IMR-90 (cell line): ENCODE measurements around the gene ASXL1. TPM values are rescaled to one million over a fixed set of nuclear protein-coding genes. Genes with fewer than 3 reads are reported as not detected.

Experiments used
- ATAC-seq: fragments of 200-7000 bp; cut with Tn5 transposase; 2 replicates; pipeline ENCODE4 v1.9.1; 2020; ENCODE audit warnings: low read depth, mild to moderate bottlenecking, moderate library complexity
- BruUV-seq: library from RNA; stranded (reverse); fragments of 400-500 nt; replicated peaks from 2 replicates; lab custom pipeline; 2021; lab: Mats Ljungman, UMichigan
- CTCF ChIA-PET: fragments of 300-600 bp; formaldehyde crosslinking; extraction: SDS; loops from one replicate; lab custom pipeline; 2021; ENCODE audit warnings: antibody characterized with exemption; lab: Yijun Ruan, JAX
- POLR2A ChIA-PET: fragments of 300-600 bp; sonication (Branson Sonifier 250); formaldehyde crosslinking; loops from one replicate; lab custom pipeline; 2022; ENCODE audit warnings: antibody characterized with exemption; ENCODE audit not compliant: unreplicated experiment; lab: Charles Lee
- DNase-seq: peaks from one replicate; pipeline ENCODE4 v3.0.0; 2013
- H2AFZ ChIP-seq: replicated peaks from 2 replicates; pipeline ENCODE3; 2013; ENCODE audit warnings: low read length, mild to moderate bottlenecking; ENCODE audit not compliant: poor library complexity
- H2AK5ac ChIP-seq: 2 replicates; pipeline ENCODE4 v1.6.1; 2013; ENCODE audit warnings: low read depth, low read length, inconsistent platforms
- H2AK9ac ChIP-seq: replicated peaks from 2 replicates; pipeline ENCODE3; 2013; ENCODE audit warnings: mild to moderate bottlenecking, low read depth, low read length, moderate library complexity; ENCODE audit not compliant: poor library complexity
- H2BK120ac ChIP-seq: 2 replicates; pipeline ENCODE4 v1.6.1; 2013; ENCODE audit warnings: low read depth, low read length, inconsistent platforms
- H2BK15ac ChIP-seq: 3 replicates; pipeline ENCODE4 v1.6.1; 2013; ENCODE audit warnings: low read depth, low read length, inconsistent platforms
- H2BK20ac ChIP-seq: 2 replicates; pipeline ENCODE4 v1.6.1; 2013; ENCODE audit warnings: low read depth, mild to moderate bottlenecking, inconsistent platforms, low read length, moderate library complexity
- H2BK5ac ChIP-seq: 2 replicates; pipeline ENCODE4 v1.6.1; 2013; ENCODE audit warnings: mild to moderate bottlenecking, low read depth, low read length, inconsistent platforms; ENCODE audit not compliant: poor library complexity, severe bottlenecking
- H3K14ac ChIP-seq: replicated peaks from 2 replicates; pipeline ENCODE4 v1.6.1; 2013; ENCODE audit warnings: low read depth, low read length, inconsistent platforms
- H3K18ac ChIP-seq: 2 replicates; pipeline ENCODE4 v1.6.1; 2013; ENCODE audit warnings: low read depth, low read length, control low read depth
- H3K23ac ChIP-seq: 2 replicates; pipeline ENCODE4 v1.6.1; 2013; ENCODE audit warnings: low read depth, low read length, inconsistent platforms
- H3K27ac ChIP-seq: 2 replicates; pipeline ENCODE4 v1.5.1; 2013; ENCODE audit warnings: mild to moderate bottlenecking, control low read depth, low read length; ENCODE audit not compliant: insufficient read depth
- H3K27me3 ChIP-seq: 2 replicates; pipeline ENCODE4 v1.6.1; 2013; ENCODE audit warnings: low read length; ENCODE audit not compliant: control insufficient read depth, insufficient read depth
- H3K36me3 ChIP-seq: 2 replicates; pipeline ENCODE4 v1.6.1; 2013; ENCODE audit warnings: low read length, mixed read lengths; ENCODE audit not compliant: control insufficient read depth, insufficient read depth
- H3K4ac ChIP-seq: 2 replicates; pipeline ENCODE4 v1.6.1; 2013; ENCODE audit warnings: low read depth, low read length, inconsistent platforms
- H3K4me1 ChIP-seq: 2 replicates; pipeline ENCODE4 v1.6.1; 2013; ENCODE audit warnings: low read length, mixed read lengths; ENCODE audit not compliant: control insufficient read depth, insufficient read depth
- H3K4me2 ChIP-seq: 2 replicates; pipeline ENCODE4 v1.6.1; 2013; ENCODE audit warnings: low read depth, mild to moderate bottlenecking, control low read depth, low read length, moderate library complexity
- H3K4me3 ChIP-seq: 2 replicates; pipeline ENCODE4 v1.5.1; 2013; ENCODE audit warnings: low read depth, mild to moderate bottlenecking, control low read depth, low read length, moderate library complexity; ENCODE audit not compliant: insufficient read depth
- H3K56ac ChIP-seq: 2 replicates; pipeline ENCODE4 v1.6.1; 2013; ENCODE audit warnings: low read length, inconsistent platforms; ENCODE audit not compliant: insufficient read depth; ENCODE audit errors: extremely low read depth
- H3K79me1 ChIP-seq, 2 experiments: 2 replicates each; pipeline ENCODE4 v1.6.1; 2013; ENCODE audit warnings: low read length in 2 of 2, inconsistent platforms in 1 of 2, low read depth in 1 of 2
- H3K9ac ChIP-seq: 2 replicates; pipeline ENCODE4 v1.6.1; 2013; ENCODE audit warnings: low read depth, low read length, control low read depth
- H3K9me1 ChIP-seq: 2 replicates; pipeline ENCODE4 v1.6.1; 2013; ENCODE audit warnings: low read length, inconsistent platforms; ENCODE audit not compliant: insufficient read depth
- H3K9me3 ChIP-seq: 2 replicates; pipeline ENCODE4 v1.6.1; 2013; ENCODE audit warnings: low read length; ENCODE audit not compliant: control insufficient read depth, insufficient read depth
- H4K20me1 ChIP-seq: 2 replicates; pipeline ENCODE4 v1.6.1; 2013; ENCODE audit warnings: low read length, inconsistent platforms; ENCODE audit not compliant: insufficient read depth
- H4K5ac ChIP-seq: 2 replicates; pipeline ENCODE4 v1.6.1; 2013; ENCODE audit warnings: mild to moderate bottlenecking, low read depth, low read length, control low read depth
- H4K8ac ChIP-seq, 2 experiments: 2 replicates each; pipeline ENCODE4 v1.6.1; 2013; ENCODE audit warnings: low read depth in 2 of 2, low read length in 2 of 2, control low read depth in 1 of 2, inconsistent platforms in 1 of 2
- H4K91ac ChIP-seq: 2 replicates; pipeline ENCODE4 v1.6.1; 2013; ENCODE audit warnings: low read depth, low read length, inconsistent platforms; ENCODE audit not compliant: insufficient read depth
- BHLHE40 ChIP-seq: fragments of 150-350 bp; IDR thresholded peaks from 2 replicates; pipeline ENCODE4 v1.6.1; 2016; ENCODE audit warnings: mild to moderate bottlenecking, low read depth, low read length
- CHD1 ChIP-seq: IDR thresholded peaks from 2 replicates; pipeline ENCODE4 v1.6.1; 2012; ENCODE audit warnings: low read depth, low read length, improper control_type of control experiment
- CTCF ChIP-seq: conservative IDR thresholded peaks from 2 replicates; pipeline ENCODE4 v1.5.1; 2012; ENCODE audit warnings: mild to moderate bottlenecking, low read depth, low read length, improper control_type of control experiment
- MAZ ChIP-seq: IDR thresholded peaks from 2 replicates; pipeline ENCODE4 v1.6.1; 2012; ENCODE audit warnings: low read depth, mild to moderate bottlenecking, low read length, improper control_type of control experiment, moderate library complexity, borderline replicate concordance
- MXI1 ChIP-seq: IDR thresholded peaks from 2 replicates; pipeline ENCODE4 v1.6.1; 2012; ENCODE audit warnings: low read depth, mild to moderate bottlenecking, low read length, moderate library complexity, borderline replicate concordance
- POLR2A ChIP-seq: IDR thresholded peaks from 2 replicates; pipeline ENCODE4 v1.6.1; 2012; ENCODE audit warnings: mild to moderate bottlenecking, low read depth, low read length
- RFX5 ChIP-seq: IDR thresholded peaks from 2 replicates; pipeline ENCODE4 v1.8.0; 2012; ENCODE audit warnings: low read depth, mild to moderate bottlenecking, low read length, moderate library complexity
- USF2 ChIP-seq: fragments of 150-350 bp; IDR thresholded peaks from 2 replicates; pipeline ENCODE4 v1.6.1; 2017; ENCODE audit warnings: mild to moderate bottlenecking, antibody characterized with exemption, low read length, low read depth
- WGBS, 2 experiments: methylation state at CpG; one replicate each; pipeline versions ENCODE4 v1.1.5 to v1.1.7; 2013; ENCODE audit warnings: missing lambda C conversion rate in 2 of 2; ENCODE audit not compliant: insufficient read length in 1 of 2; ENCODE audit errors: extremely low coverage in 2 of 2; 5-methylcytosine and 5-hydroxymethylcytosine counted together
- dilution Hi-C: fragments of 300-500 bp; cut with HindIII; formaldehyde crosslinking; loops from one replicate; pipeline ENCODE4 v1.14.3; 2018; ENCODE audit warnings: low sequenced_read_pairs; ENCODE audit not compliant: unreplicated experiment
- in situ Hi-C: fragments of 300-500 bp; cut with MboI; formaldehyde crosslinking; loops from 3 replicates; pipeline ENCODE4 v1.14.3; 2019; ENCODE audit warnings: low sequenced_read_pairs, inconsistent platforms, mixed read lengths
- intact Hi-C: fragments of 100-400 bp; cut with micrococcal nuclease; formaldehyde crosslinking; loops from 2 replicates; pipeline ENCODE4 v1.10.0; 2022
- polyA plus RNA-seq, 3 experiments: library from polyadenylated mRNA; depleted of rRNA; stranded (reverse); fragments of >200 nt; gene quantifications; 2 replicates each; pipeline ENCODE4 v1.2.3, GENCODE V29; 2012; ENCODE audit warnings: low replicate concordance in 1 of 3
- total RNA-seq: library from RNA; depleted of rRNA; stranded (reverse); fragments of >200 nt; gene quantifications from 2 replicates; pipeline ENCODE4 v1.2.3, GENCODE V29; 2012
- TF ChIP-seq, protein P1 (sequence below): fragments of 150-350 bp; IDR thresholded peaks from 2 replicates; pipeline ENCODE4 v1.6.1; 2016; ENCODE audit warnings: low read depth, mild to moderate bottlenecking, low read length, moderate library complexity, borderline replicate concordance

Gene ASXL1
- total and polyA plus RNA-seq, 2 of the 4 experiments (the other 2 are of a cell fraction), result 29.9 to 37.1 TPM

DNA sequence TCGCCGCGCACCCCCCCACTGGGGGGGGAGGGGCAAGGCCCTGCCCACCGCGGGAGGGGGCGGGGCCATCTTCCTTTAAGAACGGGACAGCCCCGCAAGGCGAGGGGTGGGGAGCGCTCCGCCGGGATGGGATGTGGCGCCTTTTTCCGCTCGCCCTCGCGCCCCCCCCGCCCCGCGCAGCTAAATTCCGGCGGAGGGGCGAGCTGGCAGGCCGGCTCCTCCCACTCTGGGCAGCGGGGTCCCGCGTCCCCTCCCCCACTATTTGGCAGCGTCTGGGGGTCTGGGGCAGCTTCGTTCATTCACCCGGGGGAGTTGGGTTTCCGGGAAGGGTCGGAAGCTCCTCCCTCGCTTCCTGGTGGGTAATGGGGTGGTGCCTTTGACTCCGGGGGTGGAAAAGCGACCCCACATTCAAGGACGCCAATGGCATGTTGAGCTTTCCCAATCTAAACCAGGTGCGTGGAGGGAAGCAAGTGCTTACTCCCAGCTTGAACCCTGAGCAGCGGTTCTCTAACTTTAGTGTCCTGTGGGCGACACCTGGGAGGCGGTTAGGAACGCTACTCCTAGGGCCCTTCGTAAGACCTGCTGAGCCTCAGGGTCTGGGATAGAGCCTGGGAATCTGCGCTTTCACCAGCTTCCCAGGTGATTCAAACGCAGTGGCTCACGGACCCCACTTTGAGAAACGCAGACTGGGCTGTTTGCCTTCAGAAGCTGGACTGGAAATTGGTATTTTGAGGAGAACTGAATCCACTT, 927 bp downstream of the ASXL1 start:
- Histone ChIP-seq H3K18ac (peak overlapping the region; percentile 1; the same call in 1 of the 2 replicates), H3K79me1 (peaks cover 5 to 40% of the 10 kb centered on the region in 2 experiments; a peak in 2 of 4 replicates), H3K56ac (peak overlapping the region; percentile 53), H2AK9ac (peak overlapping the region; percentile 96), H3K4me2 (peak overlapping the region; percentile 78), H4K91ac (peak overlapping the region; percentile 66), H3K23ac (peak overlapping the region; percentile 97), H3K9me3 (0 out of 2 replicates have a peak, but pooled peaks cover 3% of the 10 kb centered on the region), H4K8ac (peak overlapping the region; percentile 21 to 82; a peak in 2 of 4 replicates), H3K36me3 (no peaks in the 10 kb centered on the region; the same call in 1 of the 2 replicates), H2AFZ (peak overlapping the region; percentile 89), H4K5ac (0 out of 2 replicates have a peak overlapping the region, but pooled peaks have one; percentile 8), H2AK5ac (peak overlapping the region; percentile 86), H3K27me3 (no peaks in the 10 kb centered on the region), H3K9me1 (peaks cover 16% of the 10 kb centered on the region), H2BK5ac (peak overlapping the region; percentile 100), H2BK120ac (peak overlapping the region; percentile 47; the same call in 1 of the 2 replicates), H2BK20ac (peak overlapping the region; percentile 8; the same call in 1 of the 2 replicates), H3K9ac (peak overlapping the region; percentile 78), H3K4me3 (peak overlapping the region; percentile 92), H3K14ac (peak overlapping the region; percentile 92), H4K20me1 (peaks cover 58% of the 10 kb centered on the region), H3K4me1 (peaks cover 5% of the 10 kb centered on the region), H2BK15ac (peak overlapping the region; percentile 31; the same call in 1 of the 3 replicates), H3K4ac (peak overlapping the region; percentile 89), H3K27ac (peak overlapping the region; percentile 53)
- POLR2A ChIA-PET, result no interaction called here
- 0% methylated on average over 5 of the region's 46 CpGs; no CpG with 5 or more reads in 1 of the 2 experiments for WGBS, 2 experiments
- CTCF ChIA-PET, result interaction anchor here (1.1 kb wide), 1 partner anchor 14 kb away, joined by 5 read pairs; no protein-coding TSS in a partner anchor
- no TSS peak for BruUV-seq
- ATAC-seq, result peak; percentile 57
- TF ChIP-seq CHD1, result no peak
- peak; percentile 77 for TF ChIP-seq POLR2A
- no peak for TF ChIP-seq RFX5
- TF ChIP-seq MXI1, result 0 out of 2 replicates have a peak, but pooled peaks have one; percentile 18
- no peak for TF ChIP-seq USF2
- TF ChIP-seq, protein P1, sequence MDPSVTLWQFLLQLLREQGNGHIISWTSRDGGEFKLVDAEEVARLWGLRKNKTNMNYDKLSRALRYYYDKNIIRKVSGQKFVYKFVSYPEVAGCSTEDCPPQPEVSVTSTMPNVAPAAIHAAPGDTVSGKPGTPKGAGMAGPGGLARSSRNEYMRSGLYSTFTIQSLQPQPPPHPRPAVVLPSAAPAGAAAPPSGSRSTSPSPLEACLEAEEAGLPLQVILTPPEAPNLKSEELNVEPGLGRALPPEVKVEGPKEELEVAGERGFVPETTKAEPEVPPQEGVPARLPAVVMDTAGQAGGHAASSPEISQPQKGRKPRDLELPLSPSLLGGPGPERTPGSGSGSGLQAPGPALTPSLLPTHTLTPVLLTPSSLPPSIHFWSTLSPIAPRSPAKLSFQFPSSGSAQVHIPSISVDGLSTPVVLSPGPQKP, result no peak
- no peak for TF ChIP-seq CTCF
- TF ChIP-seq MAZ, result peak; percentile 72; the same call in 1 of the 2 replicates
- TF ChIP-seq BHLHE40, result no peak
- dilution Hi-C loops, result no loop called here
- in situ Hi-C loops, result no loop called here
- intact Hi-C loops, result no loop called here
- DNase-seq, result peak; percentile 51
